ENCODE data around the gene C4orf54.

C4orf54 gene

GRCh38 chr4:99625369-99625768, 32.3 kb downstream of the C4orf54 start:
- in situ Hi-C loops (cut with HindIII; ENCODE audit: low sequenced_read_pairs): loop anchor here (5.0 kb wide), 1 partner anchor 57 kb away; no protein-coding TSS in a partner anchor
- no peak for DNase-seq (ENCODE audit: low read depth)
- TF ChIP-seq CTCF (IDR thresholded peaks at IDR 0.05; ENCODE audit: low read depth, low read length, missing control alignments): no peak
- no peak overlapping the region for H3K4me3 ChIP-seq (ENCODE audit: low read depth, low read length)

- no peak for DNase-seq (ENCODE audit: low read depth)
- TF ChIP-seq CTCF (IDR thresholded peaks at IDR 0.05; ENCODE audit: low read depth, low read length, missing control alignments): no peak
- in situ Hi-C loops (cut with HindIII; ENCODE audit: low sequenced_read_pairs): no loop called here
- H3K4me3 ChIP-seq (ENCODE audit: low read depth, low read length): no peak overlapping the region
Measured at GRCh38 chr4:99624141-99624719, 33.4 kb downstream of the C4orf54 start.

- H3K4me3 ChIP-seq (ENCODE audit: low read depth, low read length): no peak overlapping the region
- DNase-seq (ENCODE audit: low read depth): no peak
- in situ Hi-C loops (cut with HindIII; ENCODE audit: low sequenced_read_pairs): no loop called here
- TF ChIP-seq CTCF (IDR thresholded peaks at IDR 0.05; ENCODE audit: low read depth, low read length, missing control alignments): no peak
Measured at GRCh38 chr4:99622341-99622740, 35.3 kb downstream of the C4orf54 start.

- in situ Hi-C loops (cut with HindIII; ENCODE audit: low sequenced_read_pairs): no loop called here
- no peak for TF ChIP-seq CTCF (IDR thresholded peaks at IDR 0.05; ENCODE audit: low read depth, low read length, missing control alignments)
- no peak for DNase-seq (ENCODE audit: low read depth)
- no peak overlapping the region for H3K4me3 ChIP-seq (ENCODE audit: low read depth, low read length)
Measured at GRCh38 chr4:99617374-99617773, 40.3 kb downstream of the C4orf54 start.

- in situ Hi-C loops (cut with HindIII; ENCODE audit: low sequenced_read_pairs): no loop called here
- H3K4me3 ChIP-seq (ENCODE audit: low read depth, low read length): no peak overlapping the region
- DNase-seq (ENCODE audit: low read depth): no peak
- TF ChIP-seq CTCF (IDR thresholded peaks at IDR 0.05; ENCODE audit: low read depth, low read length, missing control alignments): no peak
Measured at GRCh38 chr4:99615170-99615820, 42.3 kb downstream of the C4orf54 start.

- H3K4me3 ChIP-seq (ENCODE audit: low read depth, low read length): no peak overlapping the region
- DNase-seq (ENCODE audit: low read depth): no peak
- no peak for TF ChIP-seq CTCF (IDR thresholded peaks at IDR 0.05; ENCODE audit: low read depth, low read length, missing control alignments)
- in situ Hi-C loops (cut with HindIII; ENCODE audit: low sequenced_read_pairs): no loop called here
Measured at GRCh38 chr4:99614491-99614890, 43.1 kb downstream of the C4orf54 start.

All from astrocyte of the cerebellum (primary cell).